Measurements from ENCODE around the gene RELN.
"Not testable (repeated sequence)": the region's sequence is repeated elsewhere in the genome, so short reads cannot be mapped to it uniquely, and the experiment has no call there.

DNA sequence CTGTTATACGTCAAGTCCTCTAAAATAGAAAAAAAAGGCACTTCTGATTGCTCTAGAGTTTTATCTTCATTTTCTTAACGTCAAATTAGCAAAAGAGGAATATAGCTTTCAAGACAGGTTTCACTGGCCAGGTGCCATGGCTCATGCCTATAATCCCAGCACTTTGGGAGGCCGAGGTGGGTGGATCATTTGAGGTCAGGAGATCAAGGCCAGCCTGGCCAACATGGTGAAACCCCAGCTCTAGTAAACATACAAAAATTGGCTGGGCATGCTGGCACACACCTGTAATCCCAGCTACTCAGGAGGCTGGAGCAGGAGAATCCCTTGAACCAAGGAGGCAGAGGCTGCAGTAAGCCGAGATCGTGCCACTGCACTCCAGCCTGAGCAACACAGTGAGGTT lies 173.5 kb downstream of the RELN start:
- TF ChIP-seq, protein P1, sequence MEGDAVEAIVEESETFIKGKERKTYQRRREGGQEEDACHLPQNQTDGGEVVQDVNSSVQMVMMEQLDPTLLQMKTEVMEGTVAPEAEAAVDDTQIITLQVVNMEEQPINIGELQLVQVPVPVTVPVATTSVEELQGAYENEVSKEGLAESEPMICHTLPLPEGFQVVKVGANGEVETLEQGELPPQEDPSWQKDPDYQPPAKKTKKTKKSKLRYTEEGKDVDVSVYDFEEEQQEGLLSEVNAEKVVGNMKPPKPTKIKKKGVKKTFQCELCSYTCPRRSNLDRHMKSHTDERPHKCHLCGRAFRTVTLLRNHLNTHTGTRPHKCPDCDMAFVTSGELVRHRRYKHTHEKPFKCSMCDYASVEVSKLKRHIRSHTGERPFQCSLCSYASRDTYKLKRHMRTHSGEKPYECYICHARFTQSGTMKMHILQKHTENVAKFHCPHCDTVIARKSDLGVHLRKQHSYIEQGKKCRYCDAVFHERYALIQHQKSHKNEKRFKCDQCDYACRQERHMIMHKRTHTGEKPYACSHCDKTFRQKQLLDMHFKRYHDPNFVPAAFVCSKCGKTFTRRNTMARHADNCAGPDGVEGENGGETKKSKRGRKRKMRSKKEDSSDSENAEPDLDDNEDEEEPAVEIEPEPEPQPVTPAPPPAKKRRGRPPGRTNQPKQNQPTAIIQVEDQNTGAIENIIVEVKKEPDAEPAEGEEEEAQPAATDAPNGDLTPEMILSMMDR (IDR thresholded peaks at IDR 0.05) = not testable (repeated sequence)
- TF ChIP-seq EP300, POLR2A (IDR thresholded peaks at IDR 0.05): not testable (repeated sequence)
